ENCODE data around the gene MXD3.

Gene MXD3

DNA sequence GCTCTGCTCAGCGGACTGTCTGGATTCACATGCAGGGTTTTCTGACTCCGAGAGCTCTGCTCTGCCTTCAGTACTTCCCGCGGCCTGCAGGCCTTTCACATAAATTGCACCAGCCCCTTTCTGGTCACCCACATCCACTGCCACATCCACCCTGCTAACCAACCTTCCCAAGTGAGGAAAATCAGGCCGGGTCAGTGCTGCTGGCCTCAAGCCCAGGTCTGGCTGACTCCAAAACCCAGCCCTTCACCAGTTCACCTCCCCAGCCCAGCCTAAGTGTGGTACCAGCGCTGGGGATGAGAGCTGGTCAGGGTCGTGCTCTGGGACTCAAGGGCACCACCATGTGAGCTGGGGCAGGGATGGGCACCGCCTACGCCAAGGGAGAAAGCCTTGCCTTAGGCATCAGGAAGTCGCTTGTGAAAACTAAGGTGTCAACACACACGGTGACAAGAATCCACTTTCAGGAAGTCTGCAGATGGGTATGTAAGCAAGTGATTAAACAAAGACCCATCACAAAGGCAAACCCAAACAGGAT lies 27.5 kb upstream of the MXD3 start:
- no peak for DNase-seq

DNA sequence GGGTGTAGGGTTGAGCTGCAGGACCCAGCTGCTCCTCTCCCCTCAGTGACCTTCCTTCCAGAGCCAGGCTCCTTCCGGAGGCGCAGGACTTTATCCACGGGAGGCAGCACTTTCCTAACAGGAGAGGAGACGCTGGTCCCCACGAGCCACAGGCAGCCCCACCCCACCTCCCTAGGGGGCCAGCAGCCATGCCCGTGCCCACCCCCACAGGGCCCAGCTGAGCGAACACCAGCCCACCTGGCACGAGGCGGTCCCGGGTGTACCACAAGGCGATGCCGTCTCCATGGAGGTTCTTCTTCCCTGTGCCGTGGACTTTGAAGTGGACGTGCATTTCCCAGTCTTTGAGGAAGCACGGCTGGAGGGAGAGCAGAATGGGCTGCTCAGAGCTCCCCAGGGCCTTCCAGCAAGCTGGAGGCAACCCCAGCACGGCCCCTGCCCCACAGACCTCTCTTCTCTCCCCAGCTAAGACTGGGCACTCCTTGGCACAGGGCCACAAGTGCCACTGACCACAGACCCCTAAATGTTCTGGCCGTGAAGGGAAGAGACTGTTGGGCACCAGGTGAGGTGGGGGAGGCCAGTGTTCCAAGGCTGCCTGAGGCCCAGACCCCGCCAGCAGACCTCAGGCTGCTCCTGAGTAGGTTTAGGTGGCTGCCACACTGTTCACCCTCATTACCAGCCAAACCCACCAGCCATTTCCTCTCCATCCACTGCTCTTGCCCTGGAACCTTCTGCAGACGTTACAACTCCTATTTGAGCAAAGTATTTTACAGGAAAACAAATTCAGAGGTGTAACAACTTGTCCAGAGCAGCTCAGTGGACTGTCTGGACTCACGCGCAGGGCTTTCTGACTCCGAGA lies 26.8 kb upstream of the MXD3 start:
- DNase-seq: no peak

DNA sequence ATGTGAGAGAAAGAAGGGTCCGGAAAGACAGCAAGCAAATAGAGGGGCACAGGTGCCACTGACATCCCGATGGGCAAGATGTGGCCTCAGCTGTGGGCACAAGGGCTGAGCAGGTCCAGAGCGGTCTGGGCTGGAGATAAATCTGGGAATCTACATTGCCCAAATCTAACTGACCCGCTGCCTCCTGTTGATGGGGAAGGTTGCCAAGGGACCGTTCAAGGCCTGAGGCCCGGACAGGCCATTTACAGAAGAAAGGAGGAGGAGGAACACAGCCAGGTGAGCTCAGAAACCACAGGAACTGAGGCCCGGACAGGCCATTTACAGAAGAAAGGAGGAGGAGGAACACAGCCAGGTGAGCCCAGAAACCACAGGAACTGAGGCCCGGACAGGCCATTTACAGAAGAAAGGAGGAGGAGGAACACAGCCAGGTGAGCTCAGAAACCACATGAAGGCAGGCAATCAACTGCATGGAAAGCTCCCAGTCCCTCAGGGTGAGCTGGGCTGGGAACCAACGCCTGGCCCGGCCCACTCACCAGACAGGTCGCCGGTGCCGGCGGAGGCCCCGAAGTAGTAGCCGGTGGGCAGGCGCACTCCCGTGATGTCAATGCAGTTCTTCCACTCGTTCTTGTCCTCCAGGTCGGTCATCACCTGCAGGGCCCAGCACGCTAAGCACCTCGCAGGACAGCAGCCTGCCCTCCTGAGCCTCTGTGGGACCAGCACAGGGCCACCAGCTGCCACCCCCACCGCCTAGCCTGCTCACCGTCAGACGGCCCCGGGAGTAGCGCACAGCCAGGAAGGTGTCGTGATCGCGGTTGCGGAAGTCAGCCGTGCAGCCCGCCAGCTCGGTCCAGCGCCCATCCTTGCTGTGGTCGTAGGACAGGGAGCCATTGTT lies 25.2 kb upstream of the MXD3 start:
- DNase-seq: no peak

DNA sequence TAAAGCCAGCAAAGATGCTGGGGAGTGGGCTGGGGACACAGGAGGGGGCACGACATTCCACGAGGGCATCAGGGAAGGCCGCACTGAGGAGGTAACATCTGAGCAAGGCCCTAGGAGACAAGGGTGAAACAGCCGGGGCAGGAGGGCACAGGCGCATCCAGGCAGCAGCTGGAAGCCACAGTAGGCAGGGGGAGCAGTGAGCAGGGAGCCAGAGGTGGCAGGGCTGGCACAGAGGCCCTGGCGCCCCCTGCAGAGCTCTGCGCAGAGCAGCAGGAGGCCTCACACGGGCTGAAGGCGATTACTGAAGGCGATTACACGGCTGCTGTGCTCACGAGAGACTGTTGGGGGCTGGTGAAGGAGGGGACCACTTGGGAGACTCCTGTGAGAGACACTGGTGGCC lies 24.4 kb upstream of the MXD3 start:
- DNase-seq: no peak

DNA sequence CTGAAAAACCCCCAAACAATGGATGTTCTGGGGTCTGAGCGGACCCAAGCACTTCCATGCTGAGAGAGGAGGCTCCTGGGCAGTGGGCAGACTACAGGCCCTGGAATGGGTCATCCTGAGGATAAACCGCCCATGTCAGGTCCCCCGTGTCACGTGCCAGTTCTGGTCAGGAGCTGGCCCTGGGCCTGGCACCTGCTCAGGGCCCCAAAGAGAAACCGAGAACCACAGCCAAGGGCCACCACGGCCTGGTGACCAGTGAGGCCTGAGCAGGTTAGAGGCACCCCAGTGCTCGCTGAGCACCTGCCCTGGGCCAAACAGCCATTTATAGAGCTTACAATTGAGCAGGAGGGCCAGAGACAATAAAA lies 24.0 kb upstream of the MXD3 start:
- DNase-seq: no peak

DNA sequence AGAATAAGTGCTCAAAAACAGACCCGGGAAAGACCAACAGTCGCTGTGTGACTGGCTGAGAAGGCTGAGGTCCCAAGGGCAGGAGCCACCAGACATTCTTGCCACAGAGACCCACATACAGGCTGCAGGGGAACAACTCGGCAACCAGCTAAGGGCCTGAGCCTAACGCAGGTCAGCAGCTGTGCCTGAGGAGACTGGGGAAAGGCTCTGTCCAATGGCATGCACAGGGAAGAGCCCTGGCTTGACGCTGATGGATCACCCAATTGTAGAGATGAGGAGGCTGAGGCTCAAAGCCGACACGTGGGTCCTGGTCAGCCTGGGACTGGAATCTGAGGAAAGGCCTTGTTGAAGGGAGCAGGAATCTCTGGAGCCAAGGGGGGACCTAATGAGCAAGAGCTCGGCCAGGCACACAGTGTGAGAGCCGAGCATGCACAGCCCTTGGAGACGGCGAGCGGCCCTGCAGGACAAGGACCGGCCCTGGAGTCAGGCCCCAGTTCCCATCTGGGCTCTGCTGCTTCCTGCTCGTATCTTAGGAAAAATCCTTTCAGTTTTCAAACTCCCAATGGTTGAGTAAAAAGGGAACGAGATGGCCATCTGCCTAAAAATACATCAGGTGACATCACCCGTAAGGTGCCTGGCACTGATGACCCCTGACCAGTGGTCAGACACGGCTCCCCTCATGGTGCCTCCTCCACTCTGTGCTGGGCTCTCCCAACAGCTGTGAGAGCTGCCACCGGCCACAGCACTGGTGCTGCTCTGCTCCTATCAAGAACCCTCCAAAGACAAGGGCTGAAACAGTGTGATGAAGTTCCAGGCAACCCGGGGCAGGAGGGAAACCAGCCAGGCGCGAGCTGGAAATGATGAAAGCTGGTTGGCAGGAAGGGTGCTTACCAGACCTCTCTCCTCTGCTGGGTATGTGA lies 23.3 kb upstream of the MXD3 start:
- no peak for DNase-seq

DNA sequence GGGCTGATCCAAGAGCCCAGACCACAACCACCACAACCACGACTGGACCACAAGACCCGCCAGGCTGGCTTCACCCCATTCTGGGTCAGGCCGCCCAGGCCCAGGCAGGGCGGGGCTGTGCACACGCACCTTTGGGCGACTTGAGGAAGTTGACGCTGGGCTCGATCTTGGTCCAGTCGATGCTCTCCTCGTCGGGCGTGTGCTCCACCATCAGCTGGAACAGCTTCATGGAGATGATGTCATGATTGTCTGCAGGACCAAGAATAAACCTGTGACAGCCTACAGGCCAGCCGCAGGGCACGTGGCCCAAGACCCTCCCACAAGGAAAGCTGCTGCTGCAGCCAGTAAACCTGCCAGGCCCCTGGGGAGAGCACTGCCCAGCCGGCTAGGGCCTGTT lies 22.5 kb upstream of the MXD3 start:
- DNase-seq: no peak

DNA sequence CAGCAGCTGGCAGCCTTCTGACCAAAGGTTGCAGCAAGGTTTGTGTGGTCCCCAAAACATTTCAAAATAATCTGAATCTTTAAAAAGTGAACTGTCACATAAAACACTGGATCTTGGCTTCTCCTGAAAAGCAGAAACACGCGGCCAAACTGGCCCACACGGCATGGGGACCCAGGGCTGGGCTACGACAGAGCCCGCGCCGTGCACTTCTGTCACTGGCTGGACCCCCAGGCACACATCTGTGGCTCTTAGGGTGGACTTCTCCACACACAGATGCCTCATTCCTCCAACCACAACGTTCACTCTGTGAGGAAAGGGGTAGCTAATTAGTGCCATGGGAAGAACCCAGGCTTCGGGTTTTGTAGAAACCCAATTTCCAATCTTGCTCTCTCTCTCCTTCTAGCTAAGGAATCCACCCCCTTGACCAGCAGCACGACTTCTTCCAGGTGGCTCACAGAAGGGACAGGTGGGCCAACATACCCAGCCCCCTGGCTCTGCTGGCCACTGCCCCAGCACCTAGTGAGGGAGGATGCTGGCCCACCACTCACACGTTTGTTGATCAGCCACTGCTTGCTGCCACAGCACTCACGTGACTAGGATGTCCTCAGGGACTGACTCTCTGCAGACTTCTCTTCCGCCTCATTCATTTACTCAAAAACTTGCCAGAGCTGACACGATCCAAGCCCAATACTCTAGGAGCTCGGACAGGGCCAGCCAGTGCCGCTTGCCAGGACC lies 21.9 kb upstream of the MXD3 start:
- no peak for DNase-seq

DNA sequence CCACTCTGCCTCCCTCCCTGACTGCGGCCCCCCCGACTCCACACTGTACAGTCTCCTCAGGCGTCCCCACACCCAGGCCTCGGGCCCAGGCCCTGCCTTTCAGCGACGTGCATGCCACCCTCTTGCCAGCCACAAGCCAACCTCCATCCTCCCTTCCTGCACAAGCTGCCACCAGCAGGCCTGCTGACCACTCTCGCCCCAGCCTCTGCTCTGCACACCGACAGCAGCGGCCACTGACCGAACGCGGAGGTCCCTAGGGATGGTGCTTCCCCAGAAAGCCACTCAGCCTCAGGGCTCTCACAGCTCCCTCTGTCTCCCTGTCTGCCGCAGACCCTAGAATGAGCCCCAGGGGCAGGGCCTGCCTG lies 21.2 kb upstream of the MXD3 start:
- DNase-seq: no peak

DNA sequence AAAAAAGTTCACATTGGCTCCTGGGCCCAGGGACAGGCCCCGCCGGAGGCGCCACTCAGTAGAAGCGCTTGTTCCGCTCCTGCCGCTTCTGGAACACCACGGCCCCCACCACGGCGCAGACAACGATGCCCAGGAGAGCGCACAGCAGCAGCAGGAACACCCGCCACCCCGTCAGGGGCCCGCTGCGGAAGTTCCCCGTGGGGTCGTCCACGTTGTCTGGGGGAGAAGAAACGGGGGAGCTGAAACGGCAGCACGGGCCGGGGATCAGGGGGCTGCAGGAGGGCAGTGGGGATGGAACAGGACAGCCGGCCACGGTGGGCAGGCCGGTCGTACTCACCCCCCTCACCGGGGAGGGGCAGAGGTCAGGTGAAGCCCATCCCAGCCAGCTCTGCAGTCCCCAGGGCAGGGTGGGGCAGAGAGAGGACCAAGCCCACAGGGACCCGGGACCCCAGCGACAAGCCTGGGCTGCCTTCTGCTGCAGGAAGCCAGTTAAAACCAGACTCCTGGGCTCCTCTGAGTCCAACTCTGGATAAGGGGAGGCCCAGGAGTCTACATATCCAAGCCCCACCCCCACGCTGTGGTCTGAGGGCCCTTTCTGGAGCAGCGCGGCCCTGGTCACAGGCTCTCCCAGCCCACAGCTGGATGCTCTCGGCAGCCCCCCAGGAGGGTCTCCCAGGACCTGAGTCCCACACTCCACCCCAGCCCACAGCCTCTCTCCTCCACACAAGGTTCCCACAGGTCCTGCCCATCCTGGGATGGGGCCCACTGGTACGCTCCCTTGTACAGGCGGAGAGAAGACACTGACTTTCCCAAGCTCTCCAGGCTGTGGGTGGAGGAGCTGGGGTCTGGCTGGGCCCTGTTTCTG lies 20.6 kb upstream of the MXD3 start:
- no peak for DNase-seq

DNA sequence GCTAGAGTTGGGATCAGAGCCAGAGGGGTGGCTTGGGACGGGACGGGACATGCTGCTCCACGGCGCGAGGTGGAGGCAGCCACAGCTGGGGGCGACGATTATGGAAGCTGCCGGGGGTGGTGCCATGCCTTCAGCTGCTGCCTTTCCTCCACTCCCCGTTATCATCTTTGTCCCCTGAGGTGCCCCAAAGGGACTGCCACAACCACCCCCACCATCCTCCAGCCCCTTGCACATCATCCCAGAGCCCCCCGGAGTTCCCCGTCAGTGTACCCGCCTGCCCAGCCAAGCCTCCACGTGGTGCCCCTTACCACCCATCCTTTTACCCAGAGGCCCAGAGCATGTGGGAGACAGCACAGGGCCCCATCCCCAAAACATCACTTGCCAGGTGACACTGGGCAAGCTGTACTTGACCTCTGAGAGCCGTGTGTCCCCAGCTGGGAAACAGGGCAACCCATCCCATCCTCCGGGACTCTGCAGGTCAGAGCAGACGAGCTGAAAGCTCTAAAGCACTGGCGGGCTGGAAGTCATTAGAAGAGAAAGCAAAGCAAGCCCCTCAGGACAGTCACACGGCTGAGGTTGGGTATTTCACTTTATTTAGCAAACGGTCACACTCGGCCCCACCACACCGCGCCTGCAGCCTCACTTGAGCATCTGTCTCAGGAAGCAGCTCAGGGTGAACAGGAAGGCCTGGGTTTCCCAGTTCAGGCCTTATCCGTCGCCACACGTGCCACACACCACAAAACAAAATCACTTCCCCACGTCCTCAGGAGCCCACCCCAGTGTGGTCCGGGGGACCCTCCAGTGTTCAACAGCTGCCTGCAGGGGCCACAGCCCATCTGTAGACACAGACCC lies 19.5 kb upstream of the MXD3 start:
- DNase-seq: no peak

DNA sequence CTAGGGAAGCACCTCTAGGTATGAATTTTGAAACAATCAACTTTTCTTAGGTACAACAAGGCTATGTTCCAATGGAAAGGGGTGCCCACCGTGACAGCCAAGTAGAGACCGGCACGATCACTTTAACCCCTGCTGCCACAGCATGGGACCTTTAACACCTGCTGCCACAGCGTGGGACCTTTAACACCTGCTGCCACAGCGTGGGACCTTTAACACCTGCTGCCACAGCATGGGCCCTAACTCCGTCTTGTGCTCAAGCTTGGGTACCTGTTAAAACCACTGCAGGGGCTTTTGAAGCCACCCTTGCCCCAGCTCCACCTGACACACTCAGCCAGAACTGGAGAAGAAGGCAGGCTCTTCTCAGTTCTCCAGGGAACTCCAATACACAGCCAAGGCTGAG lies 18.2 kb upstream of the MXD3 start:
- DNase-seq: no peak

DNA sequence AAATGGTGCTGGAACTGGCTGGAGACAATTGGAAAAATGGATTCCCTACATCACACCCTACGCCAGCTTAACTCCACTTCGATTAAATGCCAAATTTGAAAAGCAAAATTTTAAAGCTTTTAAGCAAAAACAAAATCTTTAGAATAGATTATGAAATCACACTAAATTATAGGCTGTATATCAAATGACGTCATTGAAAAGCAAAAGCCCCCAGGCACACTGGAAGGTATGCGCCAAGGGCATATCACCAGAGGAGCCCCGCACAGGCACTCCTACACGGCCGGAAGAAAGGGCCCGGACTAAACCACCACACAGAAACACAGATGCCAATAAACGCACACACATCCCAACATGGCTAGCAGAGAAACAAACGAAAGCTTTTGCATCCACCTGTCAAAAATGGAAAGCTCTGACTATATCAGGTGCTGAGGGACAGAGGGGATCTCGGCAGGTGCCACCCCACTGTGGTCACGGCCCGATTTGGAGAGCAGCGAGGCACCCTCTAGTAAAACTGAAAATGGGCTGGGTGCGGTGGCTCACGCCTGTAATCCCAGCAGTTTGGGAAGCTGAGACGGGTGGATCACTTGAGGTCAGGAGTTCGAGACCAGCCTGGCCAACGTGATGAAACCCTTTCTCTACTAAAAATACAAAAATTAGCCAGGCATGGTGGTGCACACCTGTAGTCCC lies 17.0 kb upstream of the MXD3 start:
- DNase-seq: no peak

DNA sequence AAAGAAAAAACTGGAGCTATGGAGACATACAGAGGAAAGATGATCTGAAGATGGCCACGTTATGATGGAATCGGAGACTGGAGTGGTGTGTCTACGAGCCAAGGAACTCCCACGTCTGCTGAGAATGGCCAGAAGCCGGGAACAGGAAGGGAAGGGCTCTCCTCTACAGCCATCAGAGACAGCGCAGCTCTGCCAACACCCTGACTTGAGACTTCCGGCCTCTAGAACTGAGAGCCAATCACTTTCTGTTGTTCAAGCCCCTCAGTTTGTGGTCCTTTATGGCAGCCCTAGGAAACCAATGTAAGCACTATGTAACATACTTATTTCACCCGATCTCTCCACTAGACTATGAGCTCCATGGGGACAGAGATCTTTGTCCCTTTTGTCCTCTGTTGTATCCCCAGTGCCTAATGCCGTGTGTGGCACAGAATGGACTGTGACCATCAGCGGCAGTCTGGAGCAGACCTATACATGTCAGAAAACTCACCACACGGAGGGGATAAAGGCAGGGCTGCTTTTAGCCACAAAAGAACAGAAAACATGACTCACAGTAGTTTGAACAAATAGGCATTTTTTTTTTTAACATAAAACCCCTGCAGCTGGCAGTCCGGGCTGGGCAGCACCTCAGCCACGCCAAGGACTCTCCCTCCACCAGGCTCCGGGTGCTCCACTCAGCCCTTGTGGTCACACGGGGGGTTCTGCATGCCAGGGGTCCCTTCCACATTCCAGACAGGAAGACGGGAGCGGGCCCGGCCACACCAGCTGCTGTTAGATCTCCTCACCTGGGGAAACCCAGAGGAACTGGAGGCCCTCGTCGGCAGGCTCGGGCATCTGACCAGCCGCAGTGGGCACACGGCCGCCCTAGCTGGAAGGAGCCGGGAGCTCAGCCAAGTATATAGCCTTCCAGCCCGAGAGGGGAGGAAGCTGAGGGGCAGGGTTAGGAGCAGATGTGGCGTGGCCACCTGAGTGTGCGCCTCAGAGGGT lies 16.1 kb upstream of the MXD3 start:
- no peak for DNase-seq

DNA sequence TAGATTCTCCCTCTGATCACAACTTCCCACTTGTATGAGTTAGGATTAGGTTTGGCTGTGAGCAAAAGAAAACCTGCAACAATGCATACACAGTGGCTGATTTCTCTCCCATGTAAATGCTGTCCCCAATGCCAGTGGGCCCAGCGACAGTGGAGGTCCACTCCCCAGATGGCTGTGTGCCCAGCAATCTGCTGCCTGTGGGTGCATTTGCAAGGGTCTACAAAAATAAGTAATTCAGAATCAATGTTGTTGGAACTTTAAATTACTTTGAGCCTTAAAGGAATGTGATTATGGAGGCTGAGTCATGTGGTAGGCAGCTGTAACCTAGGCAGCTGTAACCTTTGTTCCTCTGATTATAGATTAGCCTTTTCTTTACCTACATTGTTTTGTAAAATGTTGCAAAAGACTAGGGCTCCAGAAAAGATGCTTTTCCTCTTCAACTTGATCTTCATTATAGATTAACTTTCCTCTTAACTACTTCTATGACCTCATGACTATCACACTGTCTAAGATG lies 14.2 kb upstream of the MXD3 start:
- DNase-seq: no peak

DNA sequence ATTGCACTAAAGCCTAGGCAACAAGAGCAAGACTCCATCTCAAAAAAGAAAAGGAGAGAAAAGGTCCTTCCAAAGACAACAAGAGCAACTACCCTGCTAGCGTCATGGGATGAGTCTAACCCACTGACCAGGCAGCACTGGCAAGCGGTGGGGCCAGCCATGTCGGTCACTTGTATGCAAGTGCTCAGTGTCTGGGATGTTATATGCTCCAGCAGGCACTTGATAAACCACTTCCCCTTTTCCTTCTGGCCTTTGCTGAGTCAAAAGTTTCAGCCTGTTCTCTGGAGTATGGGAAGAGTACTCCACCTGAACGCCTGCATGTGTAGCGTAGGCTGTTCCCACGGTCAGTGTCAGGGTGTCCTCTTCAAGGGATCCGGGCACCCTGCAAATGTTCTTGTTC lies 9.2 kb upstream of the MXD3 start:
- DNase-seq: no peak

DNA sequence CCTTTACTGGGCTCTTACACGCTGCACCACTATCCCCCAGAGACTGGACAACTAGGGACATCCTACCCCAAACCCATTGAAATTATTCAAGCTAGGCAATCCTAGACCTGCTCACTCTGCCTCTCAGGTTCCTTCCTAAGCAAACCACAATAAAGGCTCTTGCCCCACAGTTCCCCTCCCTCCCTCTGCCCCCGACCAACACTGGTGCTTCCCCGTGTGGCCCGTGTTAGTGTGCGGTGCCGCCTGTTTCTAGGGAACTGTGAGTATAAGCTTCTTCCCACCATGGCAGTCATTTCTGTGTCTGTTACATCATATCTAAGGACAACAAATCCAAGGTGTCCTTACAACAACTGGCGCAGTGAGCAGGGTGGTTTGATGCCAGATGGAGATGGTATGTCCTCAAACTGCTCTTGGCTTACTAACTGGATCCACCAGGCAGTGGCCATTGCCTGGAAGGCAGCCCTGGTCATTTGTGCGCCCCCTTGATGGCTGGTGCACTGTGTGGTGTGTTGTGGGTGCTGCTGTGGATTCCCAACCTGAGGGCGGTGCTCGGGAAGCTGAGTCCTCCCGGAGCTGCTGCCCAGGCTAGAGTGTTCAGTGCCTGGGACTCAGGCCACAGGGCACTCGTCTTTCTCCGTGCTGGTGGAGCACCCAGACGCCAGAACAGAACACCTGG lies 8.4 kb upstream of the MXD3 start:
- no peak for DNase-seq

Data from cortex of kidney (tissue), 1 donor.